ENCODE results near the gene PPP1R9B.
A peak's percentile ranks its signal among the peaks of the same experiment; 100 is the strongest.

PPP1R9B gene

GRCh38 chr17:50122945-50123344, 27.5 kb downstream of the PPP1R9B start:
- Histone ChIP-seq H3K27ac (ENCODE audit: insufficient read depth, low read length, poor library complexity, severe bottlenecking) (no peak overlapping the region), H3K36me3 (ENCODE audit: control insufficient read depth, insufficient read depth, low read length) (no peaks in the 10 kb centered on the region), H3K27me3 (replicated peaks; ENCODE audit: control insufficient read depth, insufficient read depth, low read length, poor library complexity, severe bottlenecking) (no peaks in the 10 kb centered on the region), H3K4me1 (ENCODE audit: control insufficient read depth, insufficient read depth, low read length, poor library complexity, severe bottlenecking) (no peaks in the 10 kb centered on the region), H3K9me3 (ENCODE audit: control insufficient read depth, low read length) (no peaks in the 10 kb centered on the region), H3K4me3 (ENCODE audit: insufficient read depth, low read depth, low read length, poor library complexity, severe bottlenecking) (no peak overlapping the region)
- DNase-seq, result no peak

GRCh38 chr17:50120475-50121253, 29.8 kb downstream of the PPP1R9B start:
- Histone ChIP-seq H3K36me3 (ENCODE audit: control insufficient read depth, insufficient read depth, low read length) (no peaks in the 10 kb centered on the region), H3K4me3 (ENCODE audit: insufficient read depth, low read depth, low read length, poor library complexity, severe bottlenecking) (no peak overlapping the region), H3K27me3 (replicated peaks; ENCODE audit: control insufficient read depth, insufficient read depth, low read length, poor library complexity, severe bottlenecking) (no peaks in the 10 kb centered on the region), H3K4me1 (ENCODE audit: control insufficient read depth, insufficient read depth, low read length, poor library complexity, severe bottlenecking) (peaks cover 11% of the 10 kb centered on the region), H3K27ac (ENCODE audit: insufficient read depth, low read length, poor library complexity, severe bottlenecking) (no peak overlapping the region), H3K9me3 (ENCODE audit: control insufficient read depth, low read length) (no peaks in the 10 kb centered on the region)
- no peak for DNase-seq

- Histone ChIP-seq H3K36me3 (ENCODE audit: control insufficient read depth, insufficient read depth, low read length) (no peaks in the 10 kb centered on the region), H3K9me3 (ENCODE audit: control insufficient read depth, low read length) (no peaks in the 10 kb centered on the region), H3K4me1 (ENCODE audit: control insufficient read depth, insufficient read depth, low read length, poor library complexity, severe bottlenecking) (peaks cover 11% of the 10 kb centered on the region), H3K27me3 (replicated peaks; ENCODE audit: control insufficient read depth, insufficient read depth, low read length, poor library complexity, severe bottlenecking) (no peaks in the 10 kb centered on the region), H3K4me3 (ENCODE audit: insufficient read depth, low read depth, low read length, poor library complexity, severe bottlenecking) (no peak overlapping the region), H3K27ac (ENCODE audit: insufficient read depth, low read length, poor library complexity, severe bottlenecking) (no peak overlapping the region)
- DNase-seq, result no peak
Measured at GRCh38 chr17:50118828-50119218, 31.7 kb downstream of the PPP1R9B start.

- Histone ChIP-seq H3K4me3 (ENCODE audit: insufficient read depth, low read depth, low read length, poor library complexity, severe bottlenecking) (no peak overlapping the region), H3K27ac (ENCODE audit: insufficient read depth, low read length, poor library complexity, severe bottlenecking) (no peak overlapping the region), H3K36me3 (ENCODE audit: control insufficient read depth, insufficient read depth, low read length) (no peaks in the 10 kb centered on the region), H3K4me1 (ENCODE audit: control insufficient read depth, insufficient read depth, low read length, poor library complexity, severe bottlenecking) (peaks cover 11% of the 10 kb centered on the region), H3K27me3 (replicated peaks; ENCODE audit: control insufficient read depth, insufficient read depth, low read length, poor library complexity, severe bottlenecking) (no peaks in the 10 kb centered on the region), H3K9me3 (ENCODE audit: control insufficient read depth, low read length) (no peaks in the 10 kb centered on the region)
- DNase-seq, result no peak
Measured at GRCh38 chr17:50118076-50118827, 32.2 kb downstream of the PPP1R9B start.

- Histone ChIP-seq H3K36me3 (ENCODE audit: control insufficient read depth, insufficient read depth, low read length) (no peaks in the 10 kb centered on the region), H3K27me3 (replicated peaks; ENCODE audit: control insufficient read depth, insufficient read depth, low read length, poor library complexity, severe bottlenecking) (no peaks in the 10 kb centered on the region), H3K9me3 (ENCODE audit: control insufficient read depth, low read length) (no peaks in the 10 kb centered on the region), H3K27ac (ENCODE audit: insufficient read depth, low read length, poor library complexity, severe bottlenecking) (no peak overlapping the region), H3K4me3 (ENCODE audit: insufficient read depth, low read depth, low read length, poor library complexity, severe bottlenecking) (peak overlapping the region; percentile 45), H3K4me1 (ENCODE audit: control insufficient read depth, insufficient read depth, low read length, poor library complexity, severe bottlenecking) (peaks cover 11% of the 10 kb centered on the region)
- DNase-seq, result peak in 2 of 3 donors; percentile 31 to 39
Measured at GRCh38 chr17:50117202-50118051, 33.0 kb downstream of the PPP1R9B start.

- Histone ChIP-seq H3K4me3 (ENCODE audit: insufficient read depth, low read depth, low read length, poor library complexity, severe bottlenecking) (no peak overlapping the region), H3K9me3 (ENCODE audit: control insufficient read depth, low read length) (no peaks in the 10 kb centered on the region), H3K36me3 (ENCODE audit: control insufficient read depth, insufficient read depth, low read length) (no peaks in the 10 kb centered on the region), H3K4me1 (ENCODE audit: control insufficient read depth, insufficient read depth, low read length, poor library complexity, severe bottlenecking) (peaks cover 11% of the 10 kb centered on the region), H3K27me3 (replicated peaks; ENCODE audit: control insufficient read depth, insufficient read depth, low read length, poor library complexity, severe bottlenecking) (no peaks in the 10 kb centered on the region), H3K27ac (ENCODE audit: insufficient read depth, low read length, poor library complexity, severe bottlenecking) (no peak overlapping the region)
- DNase-seq, result no peak
Measured at GRCh38 chr17:50115756-50116155, 34.7 kb downstream of the PPP1R9B start.

- no peak for DNase-seq
Measured at GRCh38 chr17:50114849-50115357, 35.6 kb downstream of the PPP1R9B start.

GRCh38 chr17:50114401-50114800, 36.1 kb downstream of the PPP1R9B start:
- H3K4me1 ChIP-seq (ENCODE audit: control insufficient read depth, insufficient read depth, low read length, poor library complexity, severe bottlenecking), result peaks cover 11% of the 10 kb centered on the region
- no peaks in the 10 kb centered on the region for H3K27me3 ChIP-seq (replicated peaks; ENCODE audit: control insufficient read depth, insufficient read depth, low read length, poor library complexity, severe bottlenecking)
- H3K36me3 ChIP-seq (ENCODE audit: control insufficient read depth, insufficient read depth, low read length), result peaks cover 4% of the 10 kb centered on the region
- H3K4me3 ChIP-seq (ENCODE audit: insufficient read depth, low read depth, low read length, poor library complexity, severe bottlenecking), result no peak overlapping the region
- no peaks in the 10 kb centered on the region for H3K9me3 ChIP-seq (ENCODE audit: control insufficient read depth, low read length)
- no peak for DNase-seq
- H3K27ac ChIP-seq (ENCODE audit: insufficient read depth, low read length, poor library complexity, severe bottlenecking), result no peak overlapping the region

More at GRCh38 chr17:50114849-50115357, 35.6 kb downstream of the PPP1R9B start:
- Histone ChIP-seq H3K4me1 (ENCODE audit: control insufficient read depth, insufficient read depth, low read length, poor library complexity, severe bottlenecking) (peaks cover 11% of the 10 kb centered on the region), H3K27me3 (replicated peaks; ENCODE audit: control insufficient read depth, insufficient read depth, low read length, poor library complexity, severe bottlenecking) (no peaks in the 10 kb centered on the region), H3K36me3 (ENCODE audit: control insufficient read depth, insufficient read depth, low read length) (no peaks in the 10 kb centered on the region), H3K4me3 (ENCODE audit: insufficient read depth, low read depth, low read length, poor library complexity, severe bottlenecking) (no peak overlapping the region), H3K27ac (ENCODE audit: insufficient read depth, low read length, poor library complexity, severe bottlenecking) (no peak overlapping the region), H3K9me3 (ENCODE audit: control insufficient read depth, low read length) (no peaks in the 10 kb centered on the region)

GRCh38 chr17:50113624-50114320, 36.7 kb downstream of the PPP1R9B start:
- H3K27me3 ChIP-seq (replicated peaks; ENCODE audit: control insufficient read depth, insufficient read depth, low read length, poor library complexity, severe bottlenecking), result no peaks in the 10 kb centered on the region
- DNase-seq, result no peak
- peaks cover 10% of the 10 kb centered on the region for H3K36me3 ChIP-seq (ENCODE audit: control insufficient read depth, insufficient read depth, low read length)
- H3K4me1 ChIP-seq (ENCODE audit: control insufficient read depth, insufficient read depth, low read length, poor library complexity, severe bottlenecking), result peaks cover 11% of the 10 kb centered on the region
- H3K27ac ChIP-seq (ENCODE audit: insufficient read depth, low read length, poor library complexity, severe bottlenecking), result no peak overlapping the region
- H3K4me3 ChIP-seq (ENCODE audit: insufficient read depth, low read depth, low read length, poor library complexity, severe bottlenecking), result no peak overlapping the region
- H3K9me3 ChIP-seq (ENCODE audit: control insufficient read depth, low read length), result no peaks in the 10 kb centered on the region
